Hematopoietic multipotent progenitor cell treated with erythropoietin and hydrocortisone succinate and interleukin-3 and kit ligand, for 17 days (in vitro differentiated cells): Measurements from ENCODE around the gene ACTN1.

ENCODE experiments used
- DNase-seq: peaks from one replicate; pipeline ENCODE4 v3.0.0-alpha.2; 2015; ENCODE audit warnings: low spot score

The ACTN1 gene

GRCh38 chr14:68936476-68936875 lies 42.6 kb downstream of the ACTN1 start:
- DNase-seq, result no peak

- no peak for DNase-seq
Measured at GRCh38 chr14:68935761-68936214, 43.3 kb downstream of the ACTN1 start.

GRCh38 chr14:68934066-68934465 lies 45.0 kb downstream of the ACTN1 start:
- DNase-seq, result no peak

GRCh38 chr14:68932686-68933085 lies 46.4 kb downstream of the ACTN1 start:
- DNase-seq, result no peak

- no peak for DNase-seq
Measured at GRCh38 chr14:68932231-68932630, 46.9 kb downstream of the ACTN1 start.

GRCh38 chr14:68931474-68932051 lies 47.5 kb downstream of the ACTN1 start:
- no peak for DNase-seq

- DNase-seq, result no peak
Measured at GRCh38 chr14:68931063-68931462, 48.0 kb downstream of the ACTN1 start.

- DNase-seq, result no peak
Measured at GRCh38 chr14:68929623-68930307, 49.3 kb downstream of the ACTN1 start.

- no peak for DNase-seq
Measured at GRCh38 chr14:68928770-68929550, 50.1 kb downstream of the ACTN1 start.

GRCh38 chr14:68927956-68928675 lies 51.0 kb downstream of the ACTN1 start:
- DNase-seq, result no peak

- no peak for DNase-seq
Measured at GRCh38 chr14:68927089-68927488, 52.0 kb downstream of the ACTN1 start.

- DNase-seq, result no peak
Measured at GRCh38 chr14:68926236-68926635, 52.9 kb downstream of the ACTN1 start.

- no peak for DNase-seq
Measured at GRCh38 chr14:68925373-68925772, 53.7 kb downstream of the ACTN1 start.

- DNase-seq, result no peak
Measured at GRCh38 chr14:68924186-68925158, 54.6 kb downstream of the ACTN1 start.

GRCh38 chr14:68922886-68923285 lies 56.2 kb downstream of the ACTN1 start:
- no peak for DNase-seq

- DNase-seq, result no peak
Measured at GRCh38 chr14:68922201-68922621, 56.9 kb downstream of the ACTN1 start.

GRCh38 chr14:68921666-68922065 lies 57.4 kb downstream of the ACTN1 start:
- DNase-seq, result no peak

GRCh38 chr14:68921049-68921448 lies 58.1 kb downstream of the ACTN1 start:
- DNase-seq, result no peak

- DNase-seq, result no peak
Measured at GRCh38 chr14:68919129-68919927, 59.8 kb downstream of the ACTN1 start.

- DNase-seq, result no peak
Measured at GRCh38 chr14:68918612-68919011, 60.5 kb downstream of the ACTN1 start.
